Lung (tissue), 12 donors: Measurements from ENCODE around the gene SSTR3. TPM values are rescaled to one million over a fixed set of nuclear protein-coding genes. Genes with fewer than 3 reads are reported as not detected.

Source experiments
- ATAC-seq: fragments of 200-7000 bp; cut with Tn5 transposase; one replicate; pipeline ENCODE4 v1.9.1; 2020; ENCODE audit warnings: moderate number of reproducible peaks; ENCODE audit not compliant: insufficient read depth, low FRiP score
- DNase-seq, 3 donors: peaks; one replicate each; pipeline ENCODE4 v3.0.0-alpha.2; 2013 to 2017
- H3K27ac ChIP-seq, 2 donors: one replicate each; pipeline ENCODE4 v1.5.1; 2013; ENCODE audit warnings: mild to moderate bottlenecking in 2 of 2, moderate library complexity in 2 of 2, control low read depth in 1 of 2, inconsistent platforms in 1 of 2, low read depth in 1 of 2, low read length in 1 of 2
- H3K27me3 ChIP-seq, 3 donors: one replicate each; pipeline ENCODE4 v1.5.1; 2013; ENCODE audit warnings: low read length in 2 of 3; ENCODE audit not compliant: control insufficient read depth in 3 of 3, insufficient read depth in 3 of 3
- H3K36me3 ChIP-seq, 4 donors: one replicate each; pipeline ENCODE4 v1.5.1; 2013; ENCODE audit warnings: low read length in 4 of 4, mild to moderate bottlenecking in 1 of 4, moderate library complexity in 1 of 4; ENCODE audit not compliant: control insufficient read depth in 4 of 4, insufficient read depth in 4 of 4
- H3K4me1 ChIP-seq, 5 donors: one replicate each; pipeline ENCODE4 v1.5.1; 2013; ENCODE audit warnings: low read length in 5 of 5, mild to moderate bottlenecking in 2 of 5, moderate library complexity in 1 of 5; ENCODE audit not compliant: control insufficient read depth in 5 of 5, insufficient read depth in 5 of 5
- H3K4me3 ChIP-seq: one replicate; pipeline ENCODE4 v1.5.1; 2013; ENCODE audit warnings: mild to moderate bottlenecking, control low read depth, moderate library complexity
- H3K9ac ChIP-seq, 2 donors: one replicate each; pipeline ENCODE4 v1.5.1; 2013; ENCODE audit warnings: low read length in 2 of 2, control low read depth in 1 of 2; ENCODE audit not compliant: insufficient read depth in 1 of 2
- H3K9me3 ChIP-seq, 4 donors: one replicate each; pipeline ENCODE4 v1.5.1; 2013; ENCODE audit warnings: low read length in 3 of 4, mild to moderate bottlenecking in 1 of 4, moderate library complexity in 1 of 4; ENCODE audit not compliant: control insufficient read depth in 4 of 4, insufficient read depth in 3 of 4
- WGBS, 2 donors: extraction: QIAGEN DNeasy Blood & Tissue Kit; methylation state at CpG; one replicate each; pipeline ENCODE4 v1.1.7; 2013; 5-methylcytosine and 5-hydroxymethylcytosine counted together
- polyA plus RNA-seq, 2 donors: library from polyadenylated mRNA; stranded (reverse); fragments of 200-250 nt; gene quantifications; one replicate each; pipeline ENCODE4 v1.2.1, GENCODE V29; 2013
- total RNA-seq, 2 donors: library from RNA; depleted of rRNA in 1 of 2; stranded (reverse); fragments of >200 nt in 1 of 2; gene quantifications; one replicate each; pipeline ENCODE4 v1.2.1, GENCODE V29; 2014 to 2021
- TF ChIP-seq, protein P1 (sequence below): IDR thresholded peaks from 2 replicates; pipeline ENCODE4 v1.5.1; 2012; ENCODE audit warnings: mild to moderate bottlenecking; ENCODE audit errors: control extremely low read depth, extremely low read depth
- donor health status: control.
- donor health status: control.
- donor health status: Bipolar disorder and iron deficiency.
- donor health status: healthy.
- donor health status: DM: yes; HTN: yes; CAD: no.

SSTR3 gene
- total and polyA plus RNA-seq, 4 donors: 0.04 to 0.87 (median 0.10) TPM

DNA sequence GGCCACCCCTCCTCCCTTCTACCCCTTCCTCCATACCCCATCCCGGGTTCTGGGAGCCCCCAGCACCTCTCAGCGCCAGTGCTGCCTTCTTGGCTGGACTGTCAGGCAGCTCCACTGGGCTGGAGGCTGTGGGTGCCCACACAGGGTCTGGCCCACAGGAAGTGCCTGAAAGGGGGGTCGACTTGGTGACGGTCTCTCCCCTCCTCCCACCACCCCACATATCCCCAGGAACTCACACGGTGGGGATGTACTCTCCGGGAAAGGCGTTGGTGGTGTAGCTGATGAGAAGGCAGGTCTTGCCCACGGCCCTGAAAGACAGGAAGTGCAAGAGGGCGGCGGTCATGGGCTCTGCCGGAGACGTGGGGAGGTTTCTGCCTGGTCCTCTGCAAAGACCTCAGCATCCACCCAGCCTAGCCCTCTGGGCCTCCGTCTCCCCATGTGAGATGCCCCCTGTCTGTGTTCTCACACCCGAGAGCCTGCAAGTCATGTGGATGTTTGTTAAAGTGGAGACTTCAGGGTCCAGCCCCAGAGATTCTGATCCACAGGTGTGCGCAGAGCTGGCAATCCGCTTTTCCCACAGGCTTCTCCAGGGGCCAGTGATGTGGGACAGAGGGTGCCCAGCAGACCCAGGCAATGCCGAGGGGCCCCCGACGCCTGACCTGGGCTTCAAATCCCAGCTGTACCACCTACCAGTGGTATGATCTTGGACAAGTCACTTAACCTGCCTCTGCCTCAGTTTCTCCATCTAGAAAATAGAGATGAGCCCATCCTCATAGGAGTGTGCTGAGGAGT, 29.3 kb upstream of the SSTR3 start:
- H3K9ac ChIP-seq: no peak overlapping the region
- TF ChIP-seq, protein P1, sequence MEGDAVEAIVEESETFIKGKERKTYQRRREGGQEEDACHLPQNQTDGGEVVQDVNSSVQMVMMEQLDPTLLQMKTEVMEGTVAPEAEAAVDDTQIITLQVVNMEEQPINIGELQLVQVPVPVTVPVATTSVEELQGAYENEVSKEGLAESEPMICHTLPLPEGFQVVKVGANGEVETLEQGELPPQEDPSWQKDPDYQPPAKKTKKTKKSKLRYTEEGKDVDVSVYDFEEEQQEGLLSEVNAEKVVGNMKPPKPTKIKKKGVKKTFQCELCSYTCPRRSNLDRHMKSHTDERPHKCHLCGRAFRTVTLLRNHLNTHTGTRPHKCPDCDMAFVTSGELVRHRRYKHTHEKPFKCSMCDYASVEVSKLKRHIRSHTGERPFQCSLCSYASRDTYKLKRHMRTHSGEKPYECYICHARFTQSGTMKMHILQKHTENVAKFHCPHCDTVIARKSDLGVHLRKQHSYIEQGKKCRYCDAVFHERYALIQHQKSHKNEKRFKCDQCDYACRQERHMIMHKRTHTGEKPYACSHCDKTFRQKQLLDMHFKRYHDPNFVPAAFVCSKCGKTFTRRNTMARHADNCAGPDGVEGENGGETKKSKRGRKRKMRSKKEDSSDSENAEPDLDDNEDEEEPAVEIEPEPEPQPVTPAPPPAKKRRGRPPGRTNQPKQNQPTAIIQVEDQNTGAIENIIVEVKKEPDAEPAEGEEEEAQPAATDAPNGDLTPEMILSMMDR: no peak
- peaks cover 0 to 2% (median 0%) of the 10 kb centered on the region in 4 donors for H3K9me3 ChIP-seq
- H3K4me3 ChIP-seq: no peak overlapping the region
- ATAC-seq (no peak), DNase-seq (no peak)
- peaks cover 0 to 2% (median 0%) of the 10 kb centered on the region in 3 donors for H3K27me3 ChIP-seq
- WGBS, 2 donors: 35 to 41% methylated on average over 17 to 19 of the region's 19 CpGs
- peak overlapping the region in 1 of 2 donors; percentile 44 for H3K27ac ChIP-seq
- H3K36me3 ChIP-seq: peaks cover 0 to 4% (median 0%) of the 10 kb centered on the region in 4 donors
- H3K4me1 ChIP-seq: peaks cover 0 to 2% (median 0%) of the 10 kb centered on the region in 5 donors

DNA sequence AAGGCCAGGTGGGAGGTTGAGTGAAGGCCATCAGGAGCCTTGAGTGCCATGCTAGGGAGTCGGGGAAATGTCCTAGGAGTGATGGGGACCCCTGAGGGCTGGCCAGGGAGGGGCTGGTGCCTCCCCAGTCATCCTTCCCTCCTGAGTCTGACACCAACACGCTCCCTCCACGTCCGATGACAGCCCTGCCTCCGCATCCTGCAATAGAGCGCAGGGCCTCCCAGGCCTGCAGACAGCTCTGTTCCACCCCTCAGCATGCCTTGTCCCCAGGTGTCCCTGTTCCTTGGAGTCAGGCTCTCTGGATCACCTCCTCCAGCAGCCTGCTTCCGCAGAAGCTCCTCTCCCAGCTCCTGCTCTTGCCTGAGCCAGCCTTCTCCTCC, 28.7 kb upstream of the SSTR3 start:
- H3K4me1 ChIP-seq: peaks cover 0 to 2% (median 0%) of the 10 kb centered on the region in 5 donors
- peak overlapping the region in 1 of 2 donors; percentile 8 for H3K27ac ChIP-seq
- WGBS, 2 donors: 85 to 87% methylated on average over 7 of the region's 7 CpGs
- H3K4me3 ChIP-seq: no peak overlapping the region
- no peak for ATAC-seq
- peaks cover 0 to 2% (median 0%) of the 10 kb centered on the region in 3 donors for H3K27me3 ChIP-seq
- peaks cover 0 to 4% (median 0%) of the 10 kb centered on the region in 4 donors for H3K36me3 ChIP-seq
- TF ChIP-seq, protein P1: no peak
- H3K9me3 ChIP-seq: peaks cover 0 to 2% (median 0%) of the 10 kb centered on the region in 4 donors
- DNase-seq: no peak
- no peak overlapping the region for H3K9ac ChIP-seq

DNA sequence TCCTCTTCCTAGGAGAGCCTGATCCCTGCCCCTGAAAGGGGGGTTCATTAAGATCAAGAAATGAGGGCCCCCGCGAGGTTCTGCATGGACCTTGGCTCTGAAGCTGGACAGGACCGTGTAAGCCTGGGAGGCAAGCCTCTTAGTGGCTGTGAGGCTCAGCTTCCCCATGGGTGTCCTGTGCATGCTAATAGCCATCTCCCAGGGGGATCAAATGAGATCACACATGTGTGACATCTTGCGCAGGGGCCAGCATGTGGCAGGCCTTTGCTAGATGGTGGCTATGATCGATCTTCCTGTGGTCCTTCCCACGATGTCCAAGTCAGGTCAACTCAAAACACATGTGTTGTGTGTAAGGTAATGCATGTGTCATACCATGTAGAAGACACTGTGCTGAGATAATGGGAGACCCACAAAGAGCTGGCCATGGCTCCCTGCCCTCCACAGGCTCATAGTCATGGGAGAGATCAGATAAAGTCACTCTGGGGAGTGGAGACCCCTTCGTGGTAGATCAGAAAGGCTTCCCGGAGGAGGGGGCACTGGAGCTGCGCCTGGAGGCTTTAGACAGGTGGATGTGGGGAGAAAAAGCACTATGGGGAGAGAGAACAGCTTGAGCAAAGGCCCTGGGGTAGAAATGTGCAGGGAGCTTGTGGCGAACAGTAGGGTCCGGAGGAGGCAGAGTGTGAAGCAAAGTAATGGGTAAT, 28.1 kb upstream of the SSTR3 start:
- Histone ChIP-seq H3K4me3 (no peak overlapping the region), H3K4me1 (peaks cover 0 to 2% (median 0%) of the 10 kb centered on the region in 5 donors), H3K36me3 (peaks cover 0 to 4% (median 0%) of the 10 kb centered on the region in 4 donors), H3K27me3 (peaks cover 0 to 2% (median 0%) of the 10 kb centered on the region in 3 donors), H3K27ac (no peak overlapping the region), H3K9ac (no peak overlapping the region), H3K9me3 (peaks cover 0 to 2% (median 0%) of the 10 kb centered on the region in 4 donors)
- DNase-seq (no peak), ATAC-seq (no peak)
- WGBS, 2 donors: 80 to 89% methylated on average over 11 of the region's 11 CpGs
- TF ChIP-seq, protein P1: no peak
